GM23248 (cell line): ENCODE data around the gene SNAP91.
"Not testable (repeated sequence)": the region's sequence is repeated elsewhere in the genome, so short reads cannot be mapped to it uniquely, and the experiment has no call there.

ENCODE experiments used
- EZH2 ChIP-seq: fragments of 200-600 bp; sonication (generic); IDR thresholded peaks from 2 replicates; pipeline ENCODE4 v1.6.1; 2018; ENCODE audit warnings: antibody characterized with exemption, mild to moderate bottlenecking; ENCODE audit not compliant: insufficient read depth, poor library complexity, severe bottlenecking
- EZH2phosphoT487 ChIP-seq: fragments of 200-600 bp; sonication (generic); IDR thresholded peaks from 2 replicates; pipeline ENCODE4 v1.6.1; 2018; ENCODE audit warnings: antibody characterized with exemption, moderate library complexity, mild to moderate bottlenecking, low read depth; ENCODE audit not compliant: insufficient read depth

- not testable (repeated sequence) for TF ChIP-seq EZH2, EZH2phosphoT487
These were observed 158.4 kb downstream of the SNAP91 start for GRCh38 chr6:83550482-83550881.
